HTR-8/SVneo (cell line): ENCODE results near the gene GPX3.

Experiments used
- DNase-seq: peaks from one replicate; pipeline ENCODE4 v3.0.0; 2011; ENCODE audit warnings: low spot score, mixed read lengths; ENCODE audit not compliant: insufficient read length
- FAIRE-seq: peaks from 2 replicates; lab custom pipeline; 2011; peaks lifted over from hg19 to GRCh38; lab: Jason Lieb, UNC

Gene GPX3, protein sequence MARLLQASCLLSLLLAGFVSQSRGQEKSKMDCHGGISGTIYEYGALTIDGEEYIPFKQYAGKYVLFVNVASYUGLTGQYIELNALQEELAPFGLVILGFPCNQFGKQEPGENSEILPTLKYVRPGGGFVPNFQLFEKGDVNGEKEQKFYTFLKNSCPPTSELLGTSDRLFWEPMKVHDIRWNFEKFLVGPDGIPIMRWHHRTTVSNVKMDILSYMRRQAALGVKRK

DNA sequence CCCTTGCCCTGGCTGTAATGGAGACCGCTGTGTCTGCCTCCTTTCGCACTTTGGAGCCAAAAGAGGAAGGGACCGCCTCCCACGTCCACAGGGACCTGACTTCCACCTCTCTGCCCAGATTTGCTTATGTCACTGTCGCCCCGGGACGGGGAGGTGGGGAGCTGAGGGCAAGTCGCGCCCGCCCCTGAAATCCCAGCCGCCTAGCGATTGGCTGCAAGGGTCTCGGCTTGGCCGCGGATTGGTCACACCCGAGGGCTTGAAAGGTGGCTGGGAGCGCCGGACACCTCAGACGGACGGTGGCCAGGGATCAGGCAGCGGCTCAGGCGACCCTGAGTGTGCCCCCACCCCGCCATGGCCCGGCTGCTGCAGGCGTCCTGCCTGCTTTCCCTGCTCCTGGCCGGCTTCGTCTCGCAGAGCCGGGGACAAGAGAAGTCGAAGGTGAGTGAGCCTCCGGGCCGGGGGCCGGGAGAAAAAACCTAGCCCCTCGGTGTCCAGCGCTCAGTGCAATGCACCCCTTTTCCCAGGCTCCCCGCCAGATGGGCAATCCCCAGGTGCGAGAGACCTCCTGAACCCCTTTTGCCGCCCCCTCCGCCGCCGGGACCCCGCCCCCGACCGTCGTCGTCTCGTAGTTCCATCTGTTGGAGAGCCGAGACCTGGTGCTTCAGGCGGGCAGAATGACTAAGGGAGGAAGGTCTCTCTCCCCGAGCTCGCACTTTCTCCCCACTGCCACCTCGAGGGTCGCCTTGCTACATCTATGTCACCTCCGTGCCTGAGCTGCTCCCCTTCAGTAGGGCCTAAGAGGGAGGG is at the start of gene GPX3:
Gene GPX3, plus strand, starts transcription at position 288 of the 807 bp plus-strand sequence. Its CDS starts 64 bp downstream, at position 352.
- peak; percentile 88 for FAIRE-seq

GRCh38 chr5:150978590-150978989 is 41.8 kb upstream of the GPX3 start:
- FAIRE-seq (no peak), DNase-seq (no peak)

More for the DNA sequence above, at the start of gene GPX3:
- peak; percentile 86 for DNase-seq

DNA sequence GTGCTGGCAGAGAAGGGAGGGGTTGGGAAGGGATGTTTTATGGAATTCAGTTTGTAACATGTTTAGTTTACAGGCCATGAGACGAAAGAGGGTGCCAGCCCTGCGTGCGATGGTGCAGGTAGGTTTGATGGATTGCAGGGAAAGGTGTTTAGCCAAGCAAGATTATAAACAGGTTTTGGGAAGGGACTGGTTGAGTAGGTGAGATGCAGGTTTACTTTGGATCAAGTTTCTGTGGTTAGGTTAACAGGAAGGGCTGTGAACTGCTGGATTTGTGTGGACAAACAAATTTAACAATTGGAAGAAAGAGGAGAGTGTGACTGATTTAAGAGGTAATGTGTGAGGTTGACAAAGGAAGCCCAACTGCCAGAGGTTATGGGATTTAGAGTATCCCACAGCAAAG is 32.6 kb upstream of the GPX3 start:
- no peak for FAIRE-seq

DNA sequence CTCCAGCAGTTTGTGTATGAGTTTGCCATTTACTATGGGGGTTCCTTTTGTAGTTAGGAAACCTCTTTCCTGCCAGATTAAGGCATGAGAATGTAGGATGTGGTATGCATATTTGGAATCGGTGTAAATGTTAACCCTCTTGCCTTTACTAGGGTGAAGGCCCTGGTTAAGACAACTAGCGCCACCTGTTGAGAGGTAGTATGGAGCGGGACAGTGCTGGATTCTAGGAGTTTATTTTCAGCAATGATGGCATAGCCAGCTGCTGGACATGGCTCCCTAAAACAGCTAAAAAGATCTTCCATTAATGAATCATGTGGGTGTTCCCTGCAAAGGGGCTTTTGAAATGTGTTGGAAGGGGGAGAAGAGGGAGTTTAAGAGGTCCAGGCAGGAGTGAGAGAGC is 30.7 kb upstream of the GPX3 start:
- FAIRE-seq, result no peak

More for the DNA sequence above, 32.6 kb upstream of the GPX3 start:
- no peak for DNase-seq

GRCh38 chr5:150992705-150993104 is 27.7 kb upstream of the GPX3 start:
- FAIRE-seq, result no peak
- DNase-seq, result no peak

More for the DNA sequence above, 30.7 kb upstream of the GPX3 start:
- DNase-seq, result no peak

DNA sequence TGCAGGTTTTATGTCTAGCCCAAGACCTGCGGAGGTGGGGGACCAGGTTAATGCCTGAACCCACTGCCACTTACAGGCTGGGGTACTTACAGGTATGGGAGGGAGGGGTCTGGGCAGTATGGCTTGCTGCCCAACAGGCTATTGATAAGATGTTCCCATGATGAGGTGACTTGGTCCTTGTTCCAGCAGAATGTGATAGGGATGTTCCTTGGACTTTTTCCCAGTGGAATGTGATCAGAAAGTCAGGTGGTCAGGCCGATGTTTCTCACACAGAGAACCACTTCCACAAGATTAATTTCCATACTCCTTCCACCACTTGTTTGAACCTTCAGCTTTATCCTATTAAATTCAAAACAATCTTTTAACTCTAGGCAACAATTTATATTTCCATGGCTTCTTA is 27.0 kb upstream of the GPX3 start:
- no peak for DNase-seq
- FAIRE-seq, result no peak

- DNase-seq (no peak), FAIRE-seq (no peak)
These were observed 26.5 kb upstream of the GPX3 start for GRCh38 chr5:150993826-150994412.

DNA sequence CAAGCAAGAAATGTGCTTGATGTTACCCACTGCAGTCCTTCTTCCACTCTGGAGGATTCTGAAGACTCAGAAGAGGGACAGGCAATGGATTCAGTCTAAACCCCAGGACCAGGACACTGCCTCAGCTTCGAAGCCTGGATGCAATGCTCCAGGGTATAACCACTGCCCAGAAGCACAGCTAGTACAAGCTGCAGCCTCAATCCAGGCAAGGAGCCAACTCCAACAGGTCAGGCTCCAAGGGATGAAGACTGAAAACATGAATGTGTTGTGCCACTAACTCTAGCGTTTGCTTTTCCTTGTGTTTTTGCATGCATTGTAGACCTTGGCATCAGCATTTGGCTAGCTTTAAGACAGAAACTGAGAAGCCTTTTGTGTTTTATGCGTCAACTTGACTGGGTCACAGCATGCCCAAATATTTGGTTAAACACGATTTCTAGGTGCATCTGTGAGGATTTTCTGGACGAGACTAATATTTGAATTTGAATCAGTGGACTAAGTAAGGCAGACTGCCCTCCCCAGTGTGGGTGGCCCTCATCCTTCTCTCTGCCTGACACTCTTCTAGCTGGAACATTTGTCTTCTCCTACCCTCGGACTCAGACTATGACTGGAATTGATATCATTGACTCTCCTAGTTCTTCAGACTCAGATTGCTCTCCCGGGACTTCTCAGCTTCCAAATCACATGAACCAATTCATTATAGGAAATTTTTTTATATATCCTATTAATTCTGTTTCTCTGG is 20.5 kb upstream of the GPX3 start:
- no peak for DNase-seq
- FAIRE-seq, result no peak

- FAIRE-seq (no peak), DNase-seq (no peak)
These were observed 19.0 kb upstream of the GPX3 start for GRCh38 chr5:151001436-151001835.

GRCh38 chr5:151002250-151002649 is 18.1 kb upstream of the GPX3 start:
- FAIRE-seq (no peak), DNase-seq (no peak)

- no peak for DNase-seq
- no peak for FAIRE-seq
These were observed 17.5 kb upstream of the GPX3 start for GRCh38 chr5:151002681-151003502.

DNA sequence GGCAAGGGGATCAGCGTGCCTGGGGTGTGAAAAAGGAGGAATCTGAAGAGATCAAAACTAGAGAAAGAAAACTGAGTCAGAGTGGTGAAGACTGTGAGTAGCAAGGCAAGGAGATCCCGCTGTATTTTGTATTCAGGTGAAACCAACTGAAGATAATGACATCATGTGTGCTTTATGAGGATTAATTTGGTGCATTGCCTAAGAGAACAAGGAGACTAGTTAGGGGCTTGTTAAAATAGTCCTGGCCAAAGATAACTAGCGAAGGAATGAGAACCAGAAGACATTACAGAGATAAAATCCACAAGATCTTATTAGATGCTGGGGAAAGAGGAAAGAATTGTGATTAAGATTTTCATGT is 16.9 kb upstream of the GPX3 start:
- DNase-seq (no peak), FAIRE-seq (no peak)

- FAIRE-seq, result no peak
- DNase-seq, result no peak
These were observed 15.9 kb upstream of the GPX3 start for GRCh38 chr5:151004499-151004898.

DNA sequence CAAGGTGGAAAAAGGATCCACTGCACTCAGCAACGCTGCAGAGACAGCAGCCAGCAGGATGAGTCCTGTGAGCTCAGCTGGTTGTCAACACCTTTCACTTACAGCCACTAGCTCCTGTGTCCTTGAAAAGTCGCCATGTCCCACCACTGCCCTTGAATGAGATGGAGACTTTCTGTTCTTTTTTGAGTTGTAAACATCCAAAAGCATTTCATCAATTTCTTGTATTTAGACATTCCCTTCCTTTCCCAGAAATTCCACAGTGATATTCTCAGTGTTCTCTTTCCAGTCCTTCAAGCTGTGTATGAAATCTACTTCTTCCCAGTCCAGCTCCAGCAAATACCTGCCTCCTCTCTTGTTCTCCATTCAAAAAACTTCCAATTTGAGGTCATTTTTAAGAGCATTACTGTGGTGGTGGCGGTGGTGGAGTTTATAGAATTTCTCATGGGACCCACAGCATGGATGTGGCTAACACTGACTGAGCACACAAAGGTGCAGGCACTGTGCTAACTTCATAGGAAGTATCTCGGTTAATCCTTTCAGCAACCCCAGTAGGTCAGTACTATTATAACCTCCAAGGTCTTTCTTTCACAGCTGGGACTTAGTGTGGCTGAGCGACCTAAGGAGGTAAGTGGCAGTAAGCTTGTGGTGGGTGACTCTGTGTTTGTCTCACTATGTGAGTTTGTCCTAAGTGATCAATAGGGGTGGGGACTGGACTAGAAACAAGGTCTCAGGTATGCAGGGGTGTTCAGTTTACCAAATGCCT is 15.0 kb upstream of the GPX3 start:
- FAIRE-seq (no peak), DNase-seq (no peak)

- FAIRE-seq (no peak), DNase-seq (peak; percentile 23)
These were observed 14.3 kb upstream of the GPX3 start for GRCh38 chr5:151005950-151006576.

DNA sequence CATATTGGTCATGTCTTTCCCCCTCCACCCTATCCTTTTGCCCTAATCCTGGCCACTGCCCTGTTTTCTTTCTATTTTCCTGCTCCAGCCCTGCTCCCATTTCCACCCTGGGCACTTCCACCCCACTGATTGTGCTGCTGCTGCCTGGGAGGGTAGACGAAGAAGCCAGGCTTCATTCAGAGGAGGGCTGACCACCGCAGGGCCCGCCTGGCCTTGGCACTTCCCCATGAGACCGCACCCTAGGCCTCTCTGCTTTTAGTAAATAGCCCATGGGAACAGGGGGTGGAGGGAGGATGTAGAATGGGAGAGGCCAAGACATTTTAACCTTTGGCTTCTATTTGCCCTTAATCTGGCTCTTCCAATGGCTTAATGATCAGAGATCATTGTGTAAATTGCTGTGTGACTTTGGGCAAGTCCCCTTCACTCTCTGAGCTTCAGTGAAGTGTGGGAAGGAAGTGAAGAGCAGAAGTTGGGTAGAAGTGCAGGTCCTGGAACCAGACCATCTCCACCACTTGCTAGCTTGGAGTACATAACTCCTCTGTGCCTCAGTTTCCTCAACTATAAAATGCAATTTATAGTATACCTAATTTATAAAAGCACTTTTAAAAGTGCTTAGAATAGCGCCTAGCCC is 13.6 kb upstream of the GPX3 start:
- FAIRE-seq (no peak), DNase-seq (no peak)

- FAIRE-seq, result no peak
- DNase-seq, result no peak
These were observed 12.8 kb upstream of the GPX3 start for GRCh38 chr5:151007430-151008209.

GRCh38 chr5:151008210-151008491 is 12.2 kb upstream of the GPX3 start:
- no peak for FAIRE-seq
- no peak for DNase-seq
